GM19193 (cell line): ENCODE data around the gene CMTM3.
A peak's percentile ranks its signal among the peaks of the same experiment; 100 is the strongest.

Experiments used
- POLR2A ChIP-seq: IDR thresholded peaks from 4 replicates; pipeline ENCODE4 v1.6.1; 2011; ENCODE audit not compliant: insufficient read depth, insufficient read length; ENCODE audit errors: extremely low read depth

The CMTM3 gene

DNA sequence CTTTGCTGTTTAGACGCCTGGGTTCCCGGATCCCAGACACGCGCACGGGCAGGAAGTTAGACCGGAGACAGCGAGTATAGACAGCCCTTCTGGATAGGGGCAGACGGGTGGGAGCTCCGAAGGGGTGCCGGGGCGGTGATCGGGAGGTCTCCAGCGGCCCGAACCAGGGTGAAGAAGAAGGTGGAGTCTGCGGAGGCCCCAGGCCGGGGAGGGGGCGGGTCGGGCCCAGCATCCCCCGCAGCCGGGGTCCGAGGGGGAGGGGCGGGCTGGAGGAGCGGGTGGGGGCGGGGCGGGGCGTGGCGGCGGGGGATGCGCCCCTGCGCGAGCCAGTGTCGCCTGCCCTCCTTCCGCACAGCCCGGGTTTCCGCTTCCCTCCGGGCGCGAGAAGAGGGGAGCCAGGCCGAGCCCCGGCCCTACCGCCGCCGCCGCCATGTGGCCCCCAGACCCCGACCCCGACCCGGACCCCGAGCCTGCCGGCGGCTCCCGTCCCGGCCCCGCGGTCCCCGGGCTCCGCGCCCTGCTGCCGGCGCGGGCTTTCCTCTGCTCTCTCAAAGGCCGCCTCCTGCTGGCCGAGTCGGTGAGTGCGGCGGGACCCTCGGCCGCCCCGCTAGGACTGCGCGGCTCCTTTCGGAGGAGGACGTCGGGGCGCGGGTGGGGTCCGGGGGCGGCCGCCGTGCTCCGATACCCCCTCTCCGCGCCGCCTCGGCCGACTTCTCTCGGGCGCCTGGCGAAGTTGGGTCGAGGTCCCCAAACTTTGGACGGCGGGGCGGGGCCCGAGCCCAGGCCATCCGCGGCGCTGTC, at the start of gene CMTM3:
Gene CMTM3, plus strand, starts transcription at position 329 of the 801 bp plus-strand sequence. Its CDS starts 102 bp downstream, at position 431.
- TF ChIP-seq POLR2A, result peak; percentile 35

- no peak for TF ChIP-seq POLR2A
Observed at GRCh38 chr16:66560107-66560506, 44.4 kb upstream of the CMTM3 start.

- TF ChIP-seq POLR2A, result no peak
Observed at GRCh38 chr16:66561381-66562080, 43.0 kb upstream of the CMTM3 start.

- TF ChIP-seq POLR2A, result no peak
Observed at GRCh38 chr16:66562409-66562808, 42.1 kb upstream of the CMTM3 start.

DNA sequence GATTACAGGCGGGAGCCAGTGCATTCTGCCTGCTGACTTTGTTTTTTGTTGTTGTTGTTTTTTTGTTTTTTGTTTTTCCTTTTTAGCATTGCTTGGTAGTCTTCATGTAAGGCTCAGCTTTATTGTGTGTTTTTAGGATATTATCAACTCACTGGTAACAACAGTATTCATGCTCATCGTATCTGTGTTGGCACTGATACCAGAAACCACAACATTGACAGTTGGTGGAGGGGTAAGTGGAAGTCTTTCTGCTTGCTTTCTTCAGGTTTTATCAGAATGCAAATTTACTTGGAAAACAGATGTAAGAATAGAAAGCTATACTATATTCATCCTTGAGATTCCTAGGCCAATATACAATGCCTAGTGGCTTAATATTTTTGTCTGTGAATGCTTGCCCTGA, 41.5 kb upstream of the CMTM3 start:
- no peak for TF ChIP-seq POLR2A

- TF ChIP-seq POLR2A, result no peak
Observed at GRCh38 chr16:66563574-66564334, 40.8 kb upstream of the CMTM3 start.

DNA sequence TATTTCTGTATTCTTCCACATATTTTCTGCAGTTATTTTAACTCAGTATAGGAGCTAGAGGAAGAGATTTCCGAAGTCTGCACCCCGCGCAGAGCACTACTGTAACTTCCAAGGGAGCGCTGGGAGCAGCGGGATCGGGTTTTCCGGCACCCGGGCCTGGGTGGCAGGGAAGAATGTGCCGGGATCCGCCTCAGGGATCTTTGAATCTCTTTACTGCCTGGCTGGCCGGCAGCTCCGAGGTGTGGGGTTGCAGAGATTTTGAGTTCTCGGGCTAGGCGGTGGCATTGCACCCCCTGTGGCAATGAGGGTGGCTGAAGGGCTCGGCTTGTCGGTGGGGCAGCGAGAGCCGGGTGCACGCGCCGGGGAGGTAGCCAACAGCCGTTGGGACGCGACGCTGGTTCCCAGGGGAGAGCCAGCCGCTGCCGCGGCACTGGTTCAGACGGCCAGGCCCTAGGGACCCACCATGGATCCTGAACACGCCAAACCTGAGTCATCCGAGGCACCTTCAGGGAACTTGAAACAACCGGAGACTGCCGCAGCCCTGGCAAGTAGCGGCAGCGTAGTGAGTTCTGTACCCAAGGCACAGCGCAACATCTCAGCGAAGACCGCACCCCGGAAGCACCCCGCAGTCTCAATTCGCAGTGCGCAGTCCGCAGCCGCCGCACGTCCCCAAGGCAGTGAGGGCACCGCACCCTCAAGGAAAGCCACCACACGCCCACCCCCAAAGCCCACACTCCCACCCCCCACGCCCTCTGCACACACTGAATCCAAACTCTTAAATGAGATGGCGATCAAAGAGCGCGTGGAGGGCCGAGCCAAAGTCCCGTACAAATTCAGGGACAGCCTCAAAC, 38.2 kb upstream of the CMTM3 start, which contains the start of gene CMTM1:
Gene CMTM1, plus strand, starts transcription at position 389 of the 851 bp plus-strand sequence. Its CDS starts 75 bp downstream, at position 464.
- no peak for TF ChIP-seq POLR2A

- no peak for TF ChIP-seq POLR2A
Observed at GRCh38 chr16:66568355-66568754, 36.1 kb upstream of the CMTM3 start.

- TF ChIP-seq POLR2A, result no peak
Observed at GRCh38 chr16:66569131-66569530, 35.4 kb upstream of the CMTM3 start.

DNA sequence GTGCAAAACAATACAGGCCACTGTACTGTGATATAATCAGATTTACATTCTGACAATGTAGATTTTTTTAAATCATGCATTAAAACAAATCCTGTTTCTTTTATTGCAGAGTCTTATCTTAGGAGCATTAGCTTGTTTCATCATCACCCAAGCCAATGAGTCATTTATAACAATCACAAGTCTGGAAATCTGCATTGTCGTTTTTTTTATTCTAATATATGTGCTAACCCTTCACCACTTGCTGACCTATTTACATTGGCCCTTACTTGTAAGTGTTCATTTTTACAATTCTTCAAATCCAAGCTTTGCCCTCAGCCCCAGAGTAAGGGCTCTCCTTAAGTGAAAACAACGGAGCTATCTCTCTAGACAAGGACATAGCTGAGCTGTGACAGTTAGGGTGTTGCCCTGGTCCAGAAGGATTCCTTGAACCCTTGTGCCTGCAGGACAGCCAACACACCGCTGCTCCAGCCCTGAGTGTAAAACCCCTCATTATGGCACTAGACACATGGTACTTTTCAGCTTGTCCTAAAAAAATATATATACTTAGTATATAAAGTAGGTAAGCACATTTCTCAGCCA, 34.6 kb upstream of the CMTM3 start:
- TF ChIP-seq POLR2A, result no peak

DNA sequence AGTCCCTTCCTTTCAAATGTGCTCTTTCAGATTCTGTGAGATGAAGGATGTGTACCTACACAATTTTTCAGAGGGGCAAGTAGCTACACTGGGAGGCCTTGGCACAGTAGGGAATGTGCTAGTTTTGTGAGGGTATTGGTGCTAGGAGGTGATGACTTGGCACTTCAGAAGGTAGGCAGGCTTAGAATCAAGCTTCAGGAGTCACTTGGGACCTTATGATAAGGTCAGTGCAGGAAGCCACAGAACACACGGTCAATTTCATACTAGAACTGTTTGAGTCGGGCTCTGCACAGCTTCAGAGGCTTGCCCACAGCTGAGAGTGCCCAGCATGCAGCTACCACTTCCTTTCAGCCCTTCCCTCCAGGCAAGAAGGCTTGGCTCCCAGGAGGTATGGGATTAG, 32.1 kb upstream of the CMTM3 start:
- TF ChIP-seq POLR2A, result no peak

GRCh38 chr16:66574081-66574480, 30.4 kb upstream of the CMTM3 start:
- TF ChIP-seq POLR2A, result no peak

GRCh38 chr16:66574531-66574930, 30.0 kb upstream of the CMTM3 start:
- TF ChIP-seq POLR2A, result no peak

GRCh38 chr16:66575060-66575459, 29.4 kb upstream of the CMTM3 start:
- no peak for TF ChIP-seq POLR2A
